Astrocyte (in vitro differentiated cells and primary cell): ENCODE results near the gene PIK3R2. TPM values are rescaled to one million over a fixed set of nuclear protein-coding genes. Genes with fewer than 3 reads are reported as not detected.

Experiments used
- DNase-seq: peaks from one replicate; pipeline ENCODE4 v3.0.0-alpha.2; 2010; ENCODE audit warnings: low read depth
- FAIRE-seq: peaks from 2 replicates; lab custom pipeline; 2011; peaks lifted over from hg19 to GRCh38; lab: Jason Lieb, UNC
- H2AFZ ChIP-seq: 2 replicates; pipeline ENCODE4 v1.6.0; 2012; ENCODE audit warnings: low read depth, low read length, inconsistent platforms
- H3K27ac ChIP-seq: 2 replicates; pipeline ENCODE4 v1.5.1; 2011; ENCODE audit warnings: low read depth, low read length, inconsistent platforms
- H3K27me3 ChIP-seq: 2 replicates; pipeline ENCODE4 v1.6.0; 2011; ENCODE audit warnings: low read length, inconsistent platforms; ENCODE audit not compliant: insufficient read depth
- H3K36me3 ChIP-seq: 2 replicates; pipeline ENCODE4 v1.5.1; 2011; ENCODE audit warnings: low read length, inconsistent platforms; ENCODE audit not compliant: insufficient read depth
- H3K4me1 ChIP-seq: 2 replicates; pipeline ENCODE4 v1.5.1; 2011; ENCODE audit warnings: low read length, inconsistent platforms; ENCODE audit not compliant: insufficient read depth
- H3K4me2 ChIP-seq: 2 replicates; pipeline ENCODE4 v1.6.0; 2012; ENCODE audit warnings: low read length, inconsistent platforms
- H3K4me3 ChIP-seq: 2 replicates; pipeline ENCODE4 v1.5.1; 2011; ENCODE audit warnings: low read depth, mild to moderate bottlenecking, low read length, inconsistent platforms; ENCODE audit not compliant: insufficient read depth
- H3K79me2 ChIP-seq: 2 replicates; pipeline ENCODE4 v1.6.0; 2012; ENCODE audit warnings: mild to moderate bottlenecking, low read length, inconsistent platforms; ENCODE audit not compliant: insufficient read depth
- H3K9ac ChIP-seq: 2 replicates; pipeline ENCODE4 v1.6.0; 2012; ENCODE audit warnings: mild to moderate bottlenecking, low read length, inconsistent platforms
- H3K9me3 ChIP-seq: 2 replicates; pipeline ENCODE4 v1.5.1; 2012; ENCODE audit warnings: low read depth, mild to moderate bottlenecking, low read length, inconsistent platforms; ENCODE audit not compliant: insufficient read depth
- H4K20me1 ChIP-seq: 2 replicates; pipeline ENCODE4 v1.6.0; 2012; ENCODE audit warnings: low read length, inconsistent platforms; ENCODE audit not compliant: insufficient read depth
- H3K27ac Mint-ChIP-seq: one replicate; pipeline ENCODE4 v1.8.0; 2021; ENCODE audit warnings: mild to moderate bottlenecking, mixed read lengths; ENCODE audit not compliant: unreplicated experiment
- H3K27me3 Mint-ChIP-seq: one replicate; pipeline ENCODE4 v1.8.0; 2021; ENCODE audit warnings: low read depth, mixed read lengths; ENCODE audit not compliant: unreplicated experiment
- H3K36me3 Mint-ChIP-seq: one replicate; pipeline ENCODE4 v1.8.0; 2021; ENCODE audit warnings: low read depth, mixed read lengths; ENCODE audit not compliant: unreplicated experiment
- H3K4me1 Mint-ChIP-seq: one replicate; pipeline ENCODE4 v1.8.0; 2021; ENCODE audit warnings: low read depth, mixed read lengths; ENCODE audit not compliant: unreplicated experiment
- H3K4me3 Mint-ChIP-seq: one replicate; pipeline ENCODE4 v1.8.0; 2021; ENCODE audit warnings: mild to moderate bottlenecking, moderate library complexity, mixed read lengths; ENCODE audit not compliant: unreplicated experiment
- H3K9me3 Mint-ChIP-seq: one replicate; pipeline ENCODE4 v1.8.0; 2021; ENCODE audit warnings: mild to moderate bottlenecking, mixed read lengths; ENCODE audit not compliant: unreplicated experiment
- CTCF ChIP-seq: IDR thresholded peaks from 2 replicates; pipeline ENCODE4 v1.5.1; 2011; ENCODE audit warnings: low read depth, mild to moderate bottlenecking, inconsistent platforms, low read length, moderate library complexity; ENCODE audit not compliant: insufficient read depth
- EZH2 ChIP-seq: IDR thresholded peaks from 2 replicates; pipeline ENCODE4 v1.6.1; 2012; ENCODE audit warnings: mild to moderate bottlenecking, low read length, inconsistent platforms; ENCODE audit not compliant: insufficient read depth
- total RNA-seq: library from RNA; stranded (reverse); gene quantifications from 2 replicates; pipeline ENCODE4 v1.2.1, GENCODE V29; 2021

PIK3R2 gene
- total RNA-seq, 1 donor from 2014 or later, result 58.4 TPM

GRCh38 chr19:18135712-18136584, 17.0 kb upstream of the PIK3R2 start:
- Mint-ChIP-seq H3K9me3 (peaks cover 3% of the 10 kb centered on the region), H3K4me3 (no peak overlapping the region), H3K27me3 (peaks cover 2% of the 10 kb centered on the region), H3K27ac (no peak overlapping the region), H3K36me3 (peaks cover 17% of the 10 kb centered on the region), H3K4me1 (no peaks in the 10 kb centered on the region)
- Histone ChIP-seq H2AFZ (no peak overlapping the region), H3K9me3 (no peaks in the 10 kb centered on the region), H3K4me2 (no peak overlapping the region), H3K27ac (no peak overlapping the region), H3K79me2 (no peaks in the 10 kb centered on the region), H3K4me1 (no peaks in the 10 kb centered on the region), H3K4me3 (no peak overlapping the region), H3K9ac (no peak overlapping the region), H4K20me1 (no peaks in the 10 kb centered on the region), H3K27me3 (no peaks in the 10 kb centered on the region), H3K36me3 (no peaks in the 10 kb centered on the region)
- DNase-seq (no peak), FAIRE-seq (no peak)
- no peak for TF ChIP-seq EZH2
- no peak for TF ChIP-seq CTCF

GRCh38 chr19:18137242-18137641, 15.7 kb upstream of the PIK3R2 start:
- Histone ChIP-seq H3K79me2 (no peaks in the 10 kb centered on the region), H4K20me1 (no peaks in the 10 kb centered on the region), H3K9ac (no peak overlapping the region), H3K27me3 (no peaks in the 10 kb centered on the region), H3K4me1 (no peaks in the 10 kb centered on the region), H3K4me2 (no peak overlapping the region), H3K36me3 (no peaks in the 10 kb centered on the region), H3K27ac (no peak overlapping the region), H3K4me3 (no peak overlapping the region), H2AFZ (no peak overlapping the region), H3K9me3 (no peaks in the 10 kb centered on the region)
- TF ChIP-seq EZH2 (no peak), CTCF (no peak)
- Mint-ChIP-seq H3K27ac (no peak overlapping the region), H3K9me3 (peaks cover 5% of the 10 kb centered on the region), H3K27me3 (peaks cover 2% of the 10 kb centered on the region), H3K36me3 (peaks cover 17% of the 10 kb centered on the region), H3K4me3 (no peak overlapping the region), H3K4me1 (no peaks in the 10 kb centered on the region)
- no peak for DNase-seq
- no peak for FAIRE-seq
